GM23338 (cell line): ENCODE results near the gene PLCD3. TPM values are rescaled to one million over a fixed set of nuclear protein-coding genes. Genes with fewer than 3 reads are reported as not detected.

Experiments
- ATAC-seq: fragments of 200-7000 bp; cut with Tn5 transposase; 3 replicates; pipeline ENCODE4 v1.9.1; 2020
- DNase-seq: peaks from one replicate; pipeline ENCODE4 v3.0.0-alpha.2; 2015; ENCODE audit warnings: low spot score
- H2AFZ ChIP-seq: fragments of 200-600 bp; sonication (generic); 2 replicates; pipeline ENCODE4 v1.8.0; 2016; ENCODE audit warnings: antibody characterized with exemption, mild to moderate bottlenecking, moderate library complexity
- H3F3A ChIP-seq: fragments of 200-600 bp; sonication (generic); replicated peaks from 2 replicates; pipeline ENCODE4 v1.8.0; 2017; ENCODE audit warnings: antibody characterized with exemption, mixed run types, low read depth
- H3K27ac ChIP-seq: fragments of 200-600 bp; sonication (generic); 2 replicates; pipeline ENCODE4 v1.6.1; 2016; ENCODE audit warnings: low read depth
- H3K27me3 ChIP-seq: fragments of 200-600 bp; sonication (generic); 2 replicates; pipeline ENCODE4 v1.8.0; 2016; ENCODE audit warnings: mild to moderate bottlenecking, mixed run types, moderate library complexity; ENCODE audit not compliant: insufficient read depth
- H3K36me3 ChIP-seq: fragments of 200-600 bp; sonication (generic); 2 replicates; pipeline ENCODE4 v1.8.0; 2016; ENCODE audit warnings: mild to moderate bottlenecking; ENCODE audit not compliant: insufficient read depth
- H3K4me1 ChIP-seq: fragments of 200-600 bp; sonication (generic); 2 replicates; pipeline ENCODE4 v1.8.0; 2016; ENCODE audit warnings: mild to moderate bottlenecking, moderate library complexity; ENCODE audit not compliant: insufficient read depth
- H3K4me2 ChIP-seq: fragments of 200-600 bp; sonication (generic); 2 replicates; pipeline ENCODE4 v1.7.1; 2017; ENCODE audit warnings: mixed run types
- H3K4me3 ChIP-seq: fragments of 200-600 bp; sonication (generic); 2 replicates; pipeline ENCODE4 v1.6.1; 2016; ENCODE audit warnings: mixed run types
- H3K79me2 ChIP-seq: fragments of 200-600 bp; sonication (generic); replicated peaks from 2 replicates; pipeline ENCODE4 v1.8.0; 2017; ENCODE audit warnings: mild to moderate bottlenecking; ENCODE audit not compliant: insufficient read depth
- H3K9me2 ChIP-seq: fragments of 200-600 bp; sonication (generic); 2 replicates; pipeline ENCODE4 v1.8.0; 2017; ENCODE audit not compliant: insufficient read depth
- H4K20me1 ChIP-seq: fragments of 200-600 bp; sonication (generic); replicated peaks from 2 replicates; pipeline ENCODE4 v1.8.0; 2017; ENCODE audit warnings: mild to moderate bottlenecking; ENCODE audit not compliant: insufficient read depth
- H3K27ac Mint-ChIP-seq: 2 replicates; pipeline ENCODE4 v1.8.0; 2020; ENCODE audit warnings: inconsistent platforms, mild to moderate bottlenecking, moderate library complexity, mixed read lengths
- H3K27me3 Mint-ChIP-seq: 3 replicates; pipeline ENCODE4 v1.8.0; 2022; ENCODE audit warnings: low read depth, mild to moderate bottlenecking, moderate library complexity, mixed read lengths, inconsistent platforms; ENCODE audit not compliant: insufficient read depth, poor library complexity
- H3K36me3 Mint-ChIP-seq: 3 replicates; pipeline ENCODE4 v1.8.0; 2021; ENCODE audit warnings: low read depth, mild to moderate bottlenecking, inconsistent platforms, moderate library complexity, mixed read lengths
- H3K4me1 Mint-ChIP-seq: 3 replicates; pipeline ENCODE4 v1.8.0; 2020; ENCODE audit warnings: mild to moderate bottlenecking, inconsistent platforms, mixed read lengths
- H3K4me3 Mint-ChIP-seq: 3 replicates; pipeline ENCODE4 v1.8.0; 2021; ENCODE audit warnings: moderate library complexity, mild to moderate bottlenecking, inconsistent platforms, mixed read lengths
- H3K9me3 Mint-ChIP-seq: 3 replicates; pipeline ENCODE4 v1.8.0; 2020; ENCODE audit warnings: moderate library complexity, mild to moderate bottlenecking, inconsistent platforms, mixed read lengths
- CREB1 ChIP-seq: fragments of 250-450 bp; sonication (Bioruptor Pico); IDR thresholded peaks from 2 replicates; pipeline ENCODE4 v1.5.0; 2020; ENCODE audit warnings: low read depth, mild to moderate bottlenecking, moderate library complexity
- CTCF ChIP-seq, 2 experiments: fragments of 200-600 bp in 1 of 2; sonication (generic) in 1 of 2; conservative IDR thresholded peaks; 2 replicates each; pipeline versions ENCODE4 v1.5.1 to v1.6.1; 2016 to 2017; ENCODE audit warnings: antibody characterized with exemption in 2 of 2, low read depth in 2 of 2, mild to moderate bottlenecking in 2 of 2, moderate library complexity in 1 of 2
- ETS1 ChIP-seq: IDR thresholded peaks from 2 replicates; pipeline ENCODE4 v1.6.1; 2016; ENCODE audit warnings: antibody characterized with exemption
- EZH2 ChIP-seq: fragments of 200-600 bp; sonication (generic); IDR thresholded peaks from one replicate; pipeline ENCODE4 v1.8.0; 2017; ENCODE audit warnings: antibody characterized with exemption, mild to moderate bottlenecking, low read depth; ENCODE audit not compliant: unreplicated experiment
- EZH2phosphoT487 ChIP-seq: fragments of 200-600 bp; sonication (generic); IDR thresholded peaks from one replicate; pipeline ENCODE4 v1.8.1; 2018; ENCODE audit warnings: antibody characterized with exemption; ENCODE audit not compliant: unreplicated experiment
- JUNB ChIP-seq: IDR thresholded peaks from one replicate; pipeline ENCODE4 v1.6.1; 2016; ENCODE audit warnings: antibody characterized with exemption; ENCODE audit not compliant: unreplicated experiment
- NANOG ChIP-seq: IDR thresholded peaks from 2 replicates; pipeline ENCODE4 v1.6.1; 2016; ENCODE audit warnings: antibody characterized with exemption, borderline replicate concordance
- POLR2AphosphoS5 ChIP-seq: IDR thresholded peaks from 2 replicates; pipeline ENCODE4 v1.6.1; 2016; ENCODE audit warnings: antibody characterized with exemption, low read depth
- STAT1 ChIP-seq: IDR thresholded peaks from one replicate; pipeline ENCODE4 v1.6.1; 2016; ENCODE audit warnings: antibody characterized with exemption; ENCODE audit not compliant: unreplicated experiment
- ZNF114 ChIP-seq: fragments of 250-450 bp; sonication (Bioruptor Pico); IDR thresholded peaks from 2 replicates; pipeline ENCODE4 v1.5.0; 2020; ENCODE audit warnings: mild to moderate bottlenecking, moderate library complexity
- ZNF331 ChIP-seq: fragments of 250-450 bp; sonication (Bioruptor Pico); IDR thresholded peaks from 2 replicates; pipeline ENCODE4 v1.5.0; 2020; ENCODE audit warnings: low read depth, mild to moderate bottlenecking, moderate library complexity
- polyA plus RNA-seq: library from polyadenylated mRNA; unstranded; fragments of >200 nt; fragmentation: Nextera tagmentation; extraction: Ambion mirVana; gene quantifications from 2 replicates; pipeline ENCODE4 v1.2.1, GENCODE V29; 2016
- total RNA-seq: library from RNA; depleted of rRNA; stranded (reverse); fragments of >200 nt; shearing (Covaris generic); gene quantifications from 2 replicates; pipeline ENCODE4 v1.2.3, GENCODE V29; 2014
- TF ChIP-seq, protein P1 (sequence below): IDR thresholded peaks from one replicate; pipeline ENCODE4 v1.6.1; 2018; ENCODE audit warnings: antibody characterized with exemption; ENCODE audit not compliant: unreplicated experiment
- TF ChIP-seq, protein P2 (sequence below): fragments of 250-450 bp; sonication (Bioruptor Pico); IDR thresholded peaks from 2 replicates; pipeline ENCODE4 v1.5.0; 2020; ENCODE audit warnings: mild to moderate bottlenecking, moderate library complexity

The PLCD3 gene
- total and polyA plus RNA-seq, 2 experiments from 2014 or later = 3.0 to 32.1 TPM

DNA sequence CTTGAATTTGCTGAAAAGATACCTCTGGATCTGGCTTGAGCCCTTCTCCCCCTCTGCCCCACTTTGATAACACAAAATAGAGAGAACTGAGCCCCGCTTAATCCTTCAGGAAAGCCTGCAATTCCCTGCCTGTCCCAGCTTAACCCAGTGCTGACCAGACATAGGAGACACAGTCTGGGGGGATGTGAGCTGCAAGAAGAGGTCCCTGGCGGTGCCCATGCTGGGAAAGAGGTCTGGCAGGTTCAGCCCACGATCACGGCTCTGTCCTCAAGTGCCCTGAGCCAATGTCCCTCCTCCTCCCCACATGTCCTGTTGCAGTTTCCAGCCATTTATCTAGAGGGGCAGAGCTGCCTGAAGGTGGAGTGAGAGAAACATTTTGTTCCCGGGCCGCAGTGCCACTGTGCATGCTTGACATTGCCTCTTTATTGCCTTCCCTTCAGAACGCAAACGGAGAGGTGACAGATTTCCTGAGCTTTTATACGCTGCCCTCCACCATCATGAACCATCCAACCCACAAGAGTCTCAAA, 29.0 kb downstream of the PLCD3 start:
- TF ChIP-seq STAT1 = no peak
- no peak for TF ChIP-seq ZNF331 (CRISPR knock-in tag)
- no peak for TF ChIP-seq JUNB
- TF ChIP-seq POLR2AphosphoS5 = no peak
- TF ChIP-seq CREB1 (CRISPR knock-in tag) = no peak
- no peak for TF ChIP-seq NANOG
- no peak for TF ChIP-seq CTCF (conservative IDR thresholded peaks at IDR 0.05; ENCODE audit: low read depth in 2 of 2)
- TF ChIP-seq ETS1 = no peak
- TF ChIP-seq, protein P1, sequence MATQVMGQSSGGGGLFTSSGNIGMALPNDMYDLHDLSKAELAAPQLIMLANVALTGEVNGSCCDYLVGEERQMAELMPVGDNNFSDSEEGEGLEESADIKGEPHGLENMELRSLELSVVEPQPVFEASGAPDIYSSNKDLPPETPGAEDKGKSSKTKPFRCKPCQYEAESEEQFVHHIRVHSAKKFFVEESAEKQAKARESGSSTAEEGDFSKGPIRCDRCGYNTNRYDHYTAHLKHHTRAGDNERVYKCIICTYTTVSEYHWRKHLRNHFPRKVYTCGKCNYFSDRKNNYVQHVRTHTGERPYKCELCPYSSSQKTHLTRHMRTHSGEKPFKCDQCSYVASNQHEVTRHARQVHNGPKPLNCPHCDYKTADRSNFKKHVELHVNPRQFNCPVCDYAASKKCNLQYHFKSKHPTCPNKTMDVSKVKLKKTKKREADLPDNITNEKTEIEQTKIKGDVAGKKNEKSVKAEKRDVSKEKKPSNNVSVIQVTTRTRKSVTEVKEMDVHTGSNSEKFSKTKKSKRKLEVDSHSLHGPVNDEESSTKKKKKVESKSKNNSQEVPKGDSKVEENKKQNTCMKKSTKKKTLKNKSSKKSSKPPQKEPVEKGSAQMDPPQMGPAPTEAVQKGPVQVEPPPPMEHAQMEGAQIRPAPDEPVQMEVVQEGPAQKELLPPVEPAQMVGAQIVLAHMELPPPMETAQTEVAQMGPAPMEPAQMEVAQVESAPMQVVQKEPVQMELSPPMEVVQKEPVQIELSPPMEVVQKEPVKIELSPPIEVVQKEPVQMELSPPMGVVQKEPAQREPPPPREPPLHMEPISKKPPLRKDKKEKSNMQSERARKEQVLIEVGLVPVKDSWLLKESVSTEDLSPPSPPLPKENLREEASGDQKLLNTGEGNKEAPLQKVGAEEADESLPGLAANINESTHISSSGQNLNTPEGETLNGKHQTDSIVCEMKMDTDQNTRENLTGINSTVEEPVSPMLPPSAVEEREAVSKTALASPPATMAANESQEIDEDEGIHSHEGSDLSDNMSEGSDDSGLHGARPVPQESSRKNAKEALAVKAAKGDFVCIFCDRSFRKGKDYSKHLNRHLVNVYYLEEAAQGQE = no peak
- TF ChIP-seq, protein P2, sequence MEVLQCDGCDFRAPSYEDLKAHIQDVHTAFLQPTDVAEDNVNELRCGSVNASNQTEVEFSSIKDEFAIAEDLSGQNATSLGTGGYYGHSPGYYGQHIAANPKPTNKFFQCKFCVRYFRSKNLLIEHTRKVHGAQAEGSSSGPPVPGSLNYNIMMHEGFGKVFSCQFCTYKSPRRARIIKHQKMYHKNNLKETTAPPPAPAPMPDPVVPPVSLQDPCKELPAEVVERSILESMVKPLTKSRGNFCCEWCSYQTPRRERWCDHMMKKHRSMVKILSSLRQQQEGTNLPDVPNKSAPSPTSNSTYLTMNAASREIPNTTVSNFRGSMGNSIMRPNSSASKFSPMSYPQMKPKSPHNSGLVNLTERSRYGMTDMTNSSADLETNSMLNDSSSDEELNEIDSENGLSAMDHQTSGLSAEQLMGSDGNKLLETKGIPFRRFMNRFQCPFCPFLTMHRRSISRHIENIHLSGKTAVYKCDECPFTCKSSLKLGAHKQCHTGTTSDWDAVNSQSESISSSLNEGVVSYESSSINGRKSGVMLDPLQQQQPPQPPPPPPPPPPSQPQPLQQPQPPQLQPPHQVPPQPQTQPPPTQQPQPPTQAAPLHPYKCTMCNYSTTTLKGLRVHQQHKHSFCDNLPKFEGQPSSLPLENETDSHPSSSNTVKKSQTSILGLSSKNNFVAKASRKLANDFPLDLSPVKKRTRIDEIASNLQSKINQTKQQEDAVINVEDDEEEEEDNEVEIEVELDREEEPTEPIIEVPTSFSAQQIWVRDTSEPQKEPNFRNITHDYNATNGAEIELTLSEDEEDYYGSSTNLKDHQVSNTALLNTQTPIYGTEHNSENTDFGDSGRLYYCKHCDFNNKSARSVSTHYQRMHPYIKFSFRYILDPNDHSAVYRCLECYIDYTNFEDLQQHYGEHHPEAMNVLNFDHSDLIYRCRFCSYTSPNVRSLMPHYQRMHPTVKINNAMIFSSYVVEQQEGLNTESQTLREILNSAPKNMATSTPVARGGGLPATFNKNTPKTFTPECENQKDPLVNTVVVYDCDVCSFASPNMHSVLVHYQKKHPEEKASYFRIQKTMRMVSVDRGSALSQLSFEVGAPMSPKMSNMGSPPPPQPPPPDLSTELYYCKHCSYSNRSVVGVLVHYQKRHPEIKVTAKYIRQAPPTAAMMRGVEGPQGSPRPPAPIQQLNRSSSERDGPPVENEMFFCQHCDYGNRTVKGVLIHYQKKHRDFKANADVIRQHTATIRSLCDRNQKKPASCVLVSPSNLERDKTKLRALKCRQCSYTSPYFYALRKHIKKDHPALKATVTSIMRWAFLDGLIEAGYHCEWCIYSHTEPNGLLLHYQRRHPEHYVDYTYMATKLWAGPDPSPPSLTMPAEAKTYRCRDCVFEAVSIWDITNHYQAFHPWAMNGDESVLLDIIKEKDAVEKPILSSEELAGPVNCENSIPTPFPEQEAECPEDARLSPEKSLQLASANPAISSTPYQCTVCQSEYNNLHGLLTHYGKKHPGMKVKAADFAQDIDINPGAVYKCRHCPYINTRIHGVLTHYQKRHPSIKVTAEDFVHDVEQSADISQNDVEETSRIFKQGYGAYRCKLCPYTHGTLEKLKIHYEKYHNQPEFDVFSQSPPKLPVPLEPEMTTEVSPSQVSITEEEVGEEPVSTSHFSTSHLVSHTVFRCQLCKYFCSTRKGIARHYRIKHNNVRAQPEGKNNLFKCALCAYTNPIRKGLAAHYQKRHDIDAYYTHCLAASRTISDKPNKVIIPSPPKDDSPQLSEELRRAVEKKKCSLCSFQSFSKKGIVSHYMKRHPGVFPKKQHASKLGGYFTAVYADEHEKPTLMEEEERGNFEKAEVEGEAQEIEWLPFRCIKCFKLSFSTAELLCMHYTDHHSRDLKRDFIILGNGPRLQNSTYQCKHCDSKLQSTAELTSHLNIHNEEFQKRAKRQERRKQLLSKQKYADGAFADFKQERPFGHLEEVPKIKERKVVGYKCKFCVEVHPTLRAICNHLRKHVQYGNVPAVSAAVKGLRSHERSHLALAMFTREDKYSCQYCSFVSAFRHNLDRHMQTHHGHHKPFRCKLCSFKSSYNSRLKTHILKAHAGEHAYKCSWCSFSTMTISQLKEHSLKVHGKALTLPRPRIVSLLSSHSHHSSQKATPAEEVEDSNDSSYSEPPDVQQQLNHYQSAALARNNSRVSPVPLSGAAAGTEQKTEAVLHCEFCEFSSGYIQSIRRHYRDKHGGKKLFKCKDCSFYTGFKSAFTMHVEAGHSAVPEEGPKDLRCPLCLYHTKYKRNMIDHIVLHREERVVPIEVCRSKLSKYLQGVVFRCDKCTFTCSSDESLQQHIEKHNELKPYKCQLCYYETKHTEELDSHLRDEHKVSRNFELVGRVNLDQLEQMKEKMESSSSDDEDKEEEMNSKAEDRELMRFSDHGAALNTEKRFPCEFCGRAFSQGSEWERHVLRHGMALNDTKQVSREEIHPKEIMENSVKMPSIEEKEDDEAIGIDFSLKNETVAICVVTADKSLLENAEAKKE = no peak
- no peak for TF ChIP-seq ZNF114 (CRISPR knock-in tag)
- TF ChIP-seq EZH2phosphoT487 = no peak
- TF ChIP-seq EZH2 = no peak

More for the DNA sequence above, 29.0 kb downstream of the PLCD3 start:
- H3K9me3 Mint-ChIP-seq = no peaks in the 10 kb centered on the region; the same call in 2 of the 3 replicates
- H3K27me3 Mint-ChIP-seq = peaks cover 13% of the 10 kb centered on the region
- H3K4me3 ChIP-seq = no peak overlapping the region
- DNase-seq (no peak), ATAC-seq (no peak)
- H4K20me1 ChIP-seq = peaks cover 18% of the 10 kb centered on the region
- H3K36me3 ChIP-seq = peaks cover 47% of the 10 kb centered on the region
- H3K36me3 Mint-ChIP-seq = peaks cover 84% of the 10 kb centered on the region
- H3K27me3 ChIP-seq = no peaks in the 10 kb centered on the region
- H3K4me1 Mint-ChIP-seq = peaks cover 6% of the 10 kb centered on the region
- no peaks in the 10 kb centered on the region for H3K79me2 ChIP-seq
- H3K4me3 Mint-ChIP-seq = no peak overlapping the region
- no peak overlapping the region for H2AFZ ChIP-seq
- H3F3A ChIP-seq = peaks cover 11% of the 10 kb centered on the region
- H3K27ac Mint-ChIP-seq = no peak overlapping the region
- H3K4me2 ChIP-seq = no peak overlapping the region
- no peaks in the 10 kb centered on the region for H3K9me2 ChIP-seq
- H3K4me1 ChIP-seq = no peaks in the 10 kb centered on the region
- no peak overlapping the region for H3K27ac ChIP-seq
